Stimulated activated CD4-positive, alpha-beta T cell treated with anti-CD3 and anti-CD28 coated beads, TNF-alpha, amount 100 ng/mL, for 1 hour (primary cell): ENCODE measurements around the gene EGFR.
"Not testable (repeated sequence)": the region's sequence is repeated elsewhere in the genome, so short reads cannot be mapped to it uniquely, and the experiment has no call there.

Experiments
- DNase-seq, 3 donors: peaks; one replicate each; pipeline ENCODE4 v3.0.0-alpha.2; 2020; ENCODE audit warnings: low read depth in 3 of 3, low spot score in 1 of 3

EGFR gene

GRCh38 chr7:55164527-55164926 is 145.7 kb downstream of the EGFR start:
- DNase-seq, result no peak

- no peak for DNase-seq
Measured at GRCh38 chr7:55165176-55165861, 146.5 kb downstream of the EGFR start.

GRCh38 chr7:55167296-55167695 is 148.5 kb downstream of the EGFR start:
- DNase-seq, result not testable (repeated sequence)

GRCh38 chr7:55170335-55171069 is 151.7 kb downstream of the EGFR start:
- DNase-seq, result no peak

GRCh38 chr7:55171157-55171556 is 152.3 kb downstream of the EGFR start:
- DNase-seq, result no peak

GRCh38 chr7:55172161-55172560 is 153.3 kb downstream of the EGFR start:
- DNase-seq, result no peak

- DNase-seq, result no peak
Measured at GRCh38 chr7:55172881-55173609, 154.2 kb downstream of the EGFR start.

- no peak for DNase-seq
Measured at GRCh38 chr7:55173671-55174070, 154.9 kb downstream of the EGFR start.

GRCh38 chr7:55174456-55174855 is 155.6 kb downstream of the EGFR start:
- DNase-seq, result no peak

GRCh38 chr7:55174856-55175255 is 156.0 kb downstream of the EGFR start:
- no peak for DNase-seq

- no peak for DNase-seq
Measured at GRCh38 chr7:55177068-55177530, 158.3 kb downstream of the EGFR start.

GRCh38 chr7:55177589-55178261 is 158.9 kb downstream of the EGFR start:
- no peak for DNase-seq

- DNase-seq, result no peak
Measured at GRCh38 chr7:55178292-55178862, 159.6 kb downstream of the EGFR start.

GRCh38 chr7:55178863-55179773 is 160.3 kb downstream of the EGFR start:
- no peak for DNase-seq

- DNase-seq, result no peak
Measured at GRCh38 chr7:55179931-55180682, 161.3 kb downstream of the EGFR start.

- no peak for DNase-seq
Measured at GRCh38 chr7:55180963-55181542, 162.2 kb downstream of the EGFR start.

GRCh38 chr7:55181762-55182161 is 162.9 kb downstream of the EGFR start:
- no peak for DNase-seq

- DNase-seq, result no peak
Measured at GRCh38 chr7:55183897-55184296, 165.1 kb downstream of the EGFR start.

- DNase-seq, result no peak
Measured at GRCh38 chr7:55185321-55185802, 166.5 kb downstream of the EGFR start.
